Measurements from ENCODE around the gene CTDNEP1. TPM values are rescaled to one million over a fixed set of nuclear protein-coding genes. Genes with fewer than 3 reads are reported as not detected.

Gene CTDNEP1
- total and polyA plus RNA-seq, 2 donors (not counting 3 experiments of a cell fraction or from before 2014, with no cell fraction given): 130 to 143 TPM

GRCh38 chr17:7223375-7223774, 28.2 kb downstream of the CTDNEP1 start:
- FAIRE-seq (no peak), DNase-seq (ENCODE audit: low read depth, low spot score) (no peak)
- Histone ChIP-seq H3K36me3 (ENCODE audit: control insufficient read depth in 2 of 2, extremely low read depth in 1 of 2, insufficient read depth in 2 of 2, low read length in 2 of 2) (peaks cover 21 to 39% of the 10 kb centered on the region in 2 experiments), H2AFZ (ENCODE audit: low read depth, low read length) (no peak overlapping the region), H3K9ac (replicated peaks; ENCODE audit: extremely low read depth, insufficient read depth, low read length) (no peak overlapping the region), H3K79me2 (ENCODE audit: control insufficient read depth, insufficient read depth, low read length) (peaks cover 2% of the 10 kb centered on the region), H3K27ac (ENCODE audit: insufficient read depth, low read depth, low read length) (no peak overlapping the region), H3K27me3 (ENCODE audit: control insufficient read depth in 2 of 2, insufficient read depth in 2 of 2, low read length in 2 of 2) (no peaks in the 10 kb centered on the region), H3K4me3 (replicated peaks in 1 of 3; ENCODE audit: insufficient read depth in 1 of 3, low read depth in 1 of 3, low read length in 3 of 3) (no peak overlapping the region), H3K4me1 (ENCODE audit: control insufficient read depth, extremely low read depth, insufficient read depth, low read length) (peaks cover 11% of the 10 kb centered on the region), H3K9me3 (replicated peaks; ENCODE audit: control insufficient read depth, insufficient read depth, low read length) (no peaks in the 10 kb centered on the region), H4K20me1 (replicated peaks; ENCODE audit: control insufficient read depth, extremely low read depth, insufficient read depth, low read length) (no peaks in the 10 kb centered on the region), H3K4me2 (ENCODE audit: insufficient read depth, low read length) (no peak overlapping the region), H3K9me1 (replicated peaks; ENCODE audit: control insufficient read depth, extremely low read depth, insufficient read depth, low read length) (no peaks in the 10 kb centered on the region)
- TF ChIP-seq POLR2A (IDR thresholded peaks at IDR 0.05; ENCODE audit: low read depth, low read length) (no peak), MAX (IDR thresholded peaks at IDR 0.05; ENCODE audit: insufficient read depth, insufficient read length) (no peak), FOS (IDR thresholded peaks at IDR 0.05; ENCODE audit: borderline replicate concordance, insufficient read depth, low read length) (no peak), POLR2AphosphoS5 (IDR thresholded peaks at IDR 0.05; ENCODE audit: insufficient read depth, low read depth, low read length) (no peak), EZH2 (IDR thresholded peaks at IDR 0.05; ENCODE audit: borderline replicate concordance, low read depth, low read length, severe bottlenecking) (no peak), MYC (IDR thresholded peaks at IDR 0.05; ENCODE audit: low read depth, low read length) (no peak), GATA2 (IDR thresholded peaks at IDR 0.05; ENCODE audit: insufficient read depth, insufficient read length, low read depth, low read length) (no peak), JUN (IDR thresholded peaks at IDR 0.05; ENCODE audit: borderline replicate concordance, insufficient read depth, insufficient read length, low read depth) (no peak)
- TF ChIP-seq, protein P1, sequence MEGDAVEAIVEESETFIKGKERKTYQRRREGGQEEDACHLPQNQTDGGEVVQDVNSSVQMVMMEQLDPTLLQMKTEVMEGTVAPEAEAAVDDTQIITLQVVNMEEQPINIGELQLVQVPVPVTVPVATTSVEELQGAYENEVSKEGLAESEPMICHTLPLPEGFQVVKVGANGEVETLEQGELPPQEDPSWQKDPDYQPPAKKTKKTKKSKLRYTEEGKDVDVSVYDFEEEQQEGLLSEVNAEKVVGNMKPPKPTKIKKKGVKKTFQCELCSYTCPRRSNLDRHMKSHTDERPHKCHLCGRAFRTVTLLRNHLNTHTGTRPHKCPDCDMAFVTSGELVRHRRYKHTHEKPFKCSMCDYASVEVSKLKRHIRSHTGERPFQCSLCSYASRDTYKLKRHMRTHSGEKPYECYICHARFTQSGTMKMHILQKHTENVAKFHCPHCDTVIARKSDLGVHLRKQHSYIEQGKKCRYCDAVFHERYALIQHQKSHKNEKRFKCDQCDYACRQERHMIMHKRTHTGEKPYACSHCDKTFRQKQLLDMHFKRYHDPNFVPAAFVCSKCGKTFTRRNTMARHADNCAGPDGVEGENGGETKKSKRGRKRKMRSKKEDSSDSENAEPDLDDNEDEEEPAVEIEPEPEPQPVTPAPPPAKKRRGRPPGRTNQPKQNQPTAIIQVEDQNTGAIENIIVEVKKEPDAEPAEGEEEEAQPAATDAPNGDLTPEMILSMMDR (IDR thresholded peaks at IDR 0.05; ENCODE audit: extremely low read depth in 1 of 2, insufficient read depth in 1 of 2, low read depth in 1 of 2, low read length in 2 of 2): no peak
- intact Hi-C loops (cut with micrococcal nuclease) (no loop called here), dilution Hi-C loops (cut with MboI; ENCODE audit: extremely low pct_ligation_motif_present, low sequenced_read_pairs) (no loop called here)
- no TSS peak for BruUV-seq (replicated peaks)
- ChIA-PET POLR2A (no interaction called here), CTCF (interaction anchor here (1.4 to 2.0 kb wide), 3 partner anchors 16 to 178 kb away, joined by 3 to 9 read pairs (median 4); partner anchors contain the start of gene PHF23)

Data from endothelial cell of umbilical vein (primary cell).